Vagina (tissue), 2 donors: ENCODE results near the gene AJAP1. TPM values are rescaled to one million over a fixed set of nuclear protein-coding genes. Genes with fewer than 3 reads are reported as not detected.

Experiments used
- DNase-seq, 2 donors: peaks; one replicate each; pipeline ENCODE4 v3.0.0-alpha.2; 2017; ENCODE audit errors: extremely low spot score in 2 of 2
- H3K27ac ChIP-seq: fragments of 200-600 bp; sonication (generic); one replicate; pipeline ENCODE4 v1.5.1; 2019
- H3K27me3 ChIP-seq: fragments of 200-600 bp; sonication (generic); one replicate; pipeline ENCODE4 v1.5.1; 2019
- H3K36me3 ChIP-seq, 2 donors: fragments of 200-600 bp; sonication (generic); one replicate each; pipeline ENCODE4 v1.5.1; 2017 to 2019
- H3K4me1 ChIP-seq: fragments of 200-600 bp; sonication (generic); one replicate; pipeline ENCODE4 v1.5.1; 2019
- H3K4me3 ChIP-seq, 2 donors: fragments of 200-600 bp; sonication (generic); 1 replicate in 1 of 2; 2 replicates in 1 of 2; pipeline ENCODE4 v1.5.1; 2016 to 2019
- H3K9me3 ChIP-seq: fragments of 200-600 bp; sonication (generic); one replicate; pipeline ENCODE4 v1.5.1; 2019
- CTCF ChIP-seq, 3 experiments: fragments of 450-650 bp in 2 of 3; fragments of 200-600 bp in 1 of 3; sonication (generic) in 1 of 3; IDR thresholded peaks; one replicate each; pipeline ENCODE4 v1.5.1; 2017 to 2019; ENCODE audit warnings: antibody characterized with exemption in 3 of 3, mild to moderate bottlenecking in 2 of 3, moderate library complexity in 2 of 3
- POLR2A ChIP-seq, 2 donors: fragments of 450-650 bp; IDR thresholded peaks; one replicate each; pipeline ENCODE4 v1.6.1; 2017; ENCODE audit warnings: antibody characterized with exemption in 2 of 2, mild to moderate bottlenecking in 2 of 2, moderate library complexity in 2 of 2
- POLR2AphosphoS5 ChIP-seq, 2 donors: sonication (generic); formaldehyde crosslinking; IDR thresholded peaks; one replicate each; pipeline ENCODE4 v1.9.0; 2017; ENCODE audit warnings: antibody characterized with exemption in 2 of 2, mild to moderate bottlenecking in 2 of 2, low read depth in 1 of 2; ENCODE audit not compliant: insufficient read depth in 1 of 2
- intact Hi-C: fragments of 100-400 bp; cut with DNase I; formaldehyde crosslinking; loops from one replicate; pipeline ENCODE4 v1.15.1; 2023
- total RNA-seq: library from RNA; depleted of rRNA; stranded (reverse); fragments of >200 nt; gene quantifications from one replicate; pipeline ENCODE4 v1.2.3, GENCODE V29; 2016

Gene AJAP1
- total RNA-seq, 1 donor from 2014 or later, result 1.7 TPM

GRCh38 chr1:4749406-4749805 is 95.0 kb downstream of the AJAP1 start:
- intact Hi-C loops, result no loop called here
- no peak for TF ChIP-seq CTCF (IDR thresholded peaks at IDR 0.05)
- TF ChIP-seq POLR2A (IDR thresholded peaks at IDR 0.05), result no peak
- TF ChIP-seq POLR2AphosphoS5 (IDR thresholded peaks at IDR 0.05; ENCODE audit: insufficient read depth in 1 of 2, low read depth in 1 of 2), result no peak
- no peak overlapping the region for H3K4me3 ChIP-seq
- no peak overlapping the region for H3K27ac ChIP-seq
- no peaks in the 10 kb centered on the region for H3K9me3 ChIP-seq
- no peaks in the 10 kb centered on the region for H3K27me3 ChIP-seq
- DNase-seq, result no peak
- no peaks in the 10 kb centered on the region for H3K4me1 ChIP-seq
- H3K36me3 ChIP-seq, result no peaks in the 10 kb centered on the region

GRCh38 chr1:4750177-4750576 is 95.8 kb downstream of the AJAP1 start:
- H3K4me3 ChIP-seq, result no peak overlapping the region
- TF ChIP-seq CTCF (IDR thresholded peaks at IDR 0.05) (no peak), POLR2AphosphoS5 (IDR thresholded peaks at IDR 0.05; ENCODE audit: insufficient read depth in 1 of 2, low read depth in 1 of 2) (no peak), POLR2A (IDR thresholded peaks at IDR 0.05) (no peak)
- no peak for DNase-seq
- no peaks in the 10 kb centered on the region for H3K4me1 ChIP-seq
- intact Hi-C loops, result no loop called here
- no peaks in the 10 kb centered on the region for H3K36me3 ChIP-seq
- no peaks in the 10 kb centered on the region for H3K9me3 ChIP-seq
- H3K27ac ChIP-seq, result no peak overlapping the region
- no peaks in the 10 kb centered on the region for H3K27me3 ChIP-seq

- TF ChIP-seq CTCF (IDR thresholded peaks at IDR 0.05) (no peak), POLR2AphosphoS5 (IDR thresholded peaks at IDR 0.05; ENCODE audit: insufficient read depth in 1 of 2, low read depth in 1 of 2) (no peak), POLR2A (IDR thresholded peaks at IDR 0.05) (no peak)
- intact Hi-C loops, result no loop called here
- H3K4me1 ChIP-seq, result no peaks in the 10 kb centered on the region
- no peak overlapping the region for H3K4me3 ChIP-seq
- H3K36me3 ChIP-seq, result no peaks in the 10 kb centered on the region
- H3K9me3 ChIP-seq, result no peaks in the 10 kb centered on the region
- no peak overlapping the region for H3K27ac ChIP-seq
- no peaks in the 10 kb centered on the region for H3K27me3 ChIP-seq
- DNase-seq, result no peak
Observed at GRCh38 chr1:4752059-4752458, 97.7 kb downstream of the AJAP1 start.

- DNase-seq, result no peak
- Histone ChIP-seq H3K27ac (no peak overlapping the region), H3K4me3 (no peak overlapping the region), H3K9me3 (no peaks in the 10 kb centered on the region), H3K27me3 (no peaks in the 10 kb centered on the region), H3K36me3 (no peaks in the 10 kb centered on the region), H3K4me1 (no peaks in the 10 kb centered on the region)
- TF ChIP-seq POLR2AphosphoS5 (IDR thresholded peaks at IDR 0.05; ENCODE audit: insufficient read depth in 1 of 2, low read depth in 1 of 2) (no peak), CTCF (IDR thresholded peaks at IDR 0.05) (no peak), POLR2A (IDR thresholded peaks at IDR 0.05) (no peak)
- intact Hi-C loops, result no loop called here
Observed at GRCh38 chr1:4754816-4755215, 100.4 kb downstream of the AJAP1 start.

- Histone ChIP-seq H3K4me3 (no peak overlapping the region), H3K27me3 (no peaks in the 10 kb centered on the region), H3K9me3 (no peaks in the 10 kb centered on the region), H3K27ac (no peak overlapping the region), H3K36me3 (no peaks in the 10 kb centered on the region), H3K4me1 (no peaks in the 10 kb centered on the region)
- TF ChIP-seq POLR2AphosphoS5 (IDR thresholded peaks at IDR 0.05; ENCODE audit: insufficient read depth in 1 of 2, low read depth in 1 of 2), result no peak
- TF ChIP-seq CTCF (IDR thresholded peaks at IDR 0.05), result no peak
- no peak for TF ChIP-seq POLR2A (IDR thresholded peaks at IDR 0.05)
- DNase-seq, result no peak
- intact Hi-C loops, result no loop called here
Observed at GRCh38 chr1:4755301-4755845, 101.0 kb downstream of the AJAP1 start.
